Measurements from ENCODE around the gene ACBD4. TPM values are rescaled to one million over a fixed set of nuclear protein-coding genes. Genes with fewer than 3 reads are reported as not detected.

The ACBD4 gene
- total RNA-seq, 4 donors from 2014 or later = 24.9 to 96.1 (median 38.6) TPM

GRCh38 chr17:45115871-45116270 lies 19.6 kb upstream of the ACBD4 start:
- H3K36me3 ChIP-seq = peaks cover 0 to 8% (median 0%) of the 10 kb centered on the region in 4 donors
- H3K4me3 ChIP-seq = no peak overlapping the region
- DNase-seq = no peak
- H3K9me3 ChIP-seq = no peaks in the 10 kb centered on the region
- TF ChIP-seq, protein P1, sequence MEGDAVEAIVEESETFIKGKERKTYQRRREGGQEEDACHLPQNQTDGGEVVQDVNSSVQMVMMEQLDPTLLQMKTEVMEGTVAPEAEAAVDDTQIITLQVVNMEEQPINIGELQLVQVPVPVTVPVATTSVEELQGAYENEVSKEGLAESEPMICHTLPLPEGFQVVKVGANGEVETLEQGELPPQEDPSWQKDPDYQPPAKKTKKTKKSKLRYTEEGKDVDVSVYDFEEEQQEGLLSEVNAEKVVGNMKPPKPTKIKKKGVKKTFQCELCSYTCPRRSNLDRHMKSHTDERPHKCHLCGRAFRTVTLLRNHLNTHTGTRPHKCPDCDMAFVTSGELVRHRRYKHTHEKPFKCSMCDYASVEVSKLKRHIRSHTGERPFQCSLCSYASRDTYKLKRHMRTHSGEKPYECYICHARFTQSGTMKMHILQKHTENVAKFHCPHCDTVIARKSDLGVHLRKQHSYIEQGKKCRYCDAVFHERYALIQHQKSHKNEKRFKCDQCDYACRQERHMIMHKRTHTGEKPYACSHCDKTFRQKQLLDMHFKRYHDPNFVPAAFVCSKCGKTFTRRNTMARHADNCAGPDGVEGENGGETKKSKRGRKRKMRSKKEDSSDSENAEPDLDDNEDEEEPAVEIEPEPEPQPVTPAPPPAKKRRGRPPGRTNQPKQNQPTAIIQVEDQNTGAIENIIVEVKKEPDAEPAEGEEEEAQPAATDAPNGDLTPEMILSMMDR (IDR thresholded peaks at IDR 0.05) = no peak
- no peak for TF ChIP-seq EP300 (IDR thresholded peaks at IDR 0.05; ENCODE audit: low read depth)
- WGBS, 2 donors (ENCODE audit: low coverage in 1 of 2) = 75 to 80% methylated on average over 9 to 11 of the region's 11 CpGs
- H3K27ac ChIP-seq = no peak overlapping the region
- H3K4me1 ChIP-seq = peaks cover 0 to 11% (median 0%) of the 10 kb centered on the region in 4 donors
- in situ Hi-C loops (cut with MboI; ENCODE audit: low pct_ligation_motif_present in 1 of 4, low pct_unique_long_range_greater_than_20kb in 1 of 4, low sequenced_read_pairs in 3 of 4) = no loop called here
- intact Hi-C loops (cut with DNase I; ENCODE audit: low total_unique reads) = no loop called here
- H3K27me3 ChIP-seq = no peaks in the 10 kb centered on the region

DNA sequence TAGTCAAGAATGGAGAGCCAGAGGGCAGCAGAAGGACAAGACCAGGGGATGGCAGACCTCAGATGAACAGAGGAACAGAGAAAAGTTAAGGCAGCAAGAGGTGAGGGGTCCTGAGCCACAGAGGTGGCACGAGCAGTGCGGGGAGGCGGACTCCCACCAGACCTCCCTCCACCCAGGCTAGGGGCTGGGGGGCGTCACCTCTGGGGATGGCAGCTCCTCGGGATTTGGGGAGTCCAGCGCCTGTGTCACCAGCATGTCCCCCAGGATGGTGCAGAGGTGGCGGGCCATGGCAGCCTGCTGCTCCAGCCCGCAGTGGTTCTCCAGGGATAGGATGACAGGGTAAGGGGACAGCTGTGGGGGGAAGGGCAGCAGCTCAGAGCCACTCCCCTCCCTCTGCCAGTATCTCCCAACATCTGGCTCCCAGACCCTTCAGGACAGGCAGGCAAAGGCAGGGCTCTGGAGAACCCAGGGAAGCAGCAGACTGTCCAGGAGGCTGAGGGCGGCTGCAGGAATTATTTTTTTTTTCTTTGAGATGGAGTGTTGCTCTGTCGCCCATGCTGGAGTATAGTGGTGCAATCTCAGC lies 19.0 kb upstream of the ACBD4 start:
- no peak overlapping the region for H3K4me3 ChIP-seq
- in situ Hi-C loops (cut with MboI; ENCODE audit: low pct_ligation_motif_present in 1 of 4, low pct_unique_long_range_greater_than_20kb in 1 of 4, low sequenced_read_pairs in 3 of 4) = no loop called here
- H3K27me3 ChIP-seq = no peaks in the 10 kb centered on the region
- no peaks in the 10 kb centered on the region for H3K9me3 ChIP-seq
- H3K27ac ChIP-seq = no peak overlapping the region
- TF ChIP-seq EP300 (IDR thresholded peaks at IDR 0.05; ENCODE audit: low read depth) (no peak), POLR2A (IDR thresholded peaks at IDR 0.05) (no peak), POLR2AphosphoS5 (IDR thresholded peaks at IDR 0.05) (no peak)
- TF ChIP-seq, protein P1 (IDR thresholded peaks at IDR 0.05) = no peak
- 78 to 87% methylated on average over 6 to 10 of the region's 10 CpGs for WGBS, 2 donors (ENCODE audit: low coverage in 1 of 2)
- H3K4me1 ChIP-seq = peaks cover 0 to 5% (median 0%) of the 10 kb centered on the region in 4 donors
- DNase-seq = no peak
- intact Hi-C loops (cut with DNase I; ENCODE audit: low total_unique reads) = no loop called here
- H3K36me3 ChIP-seq = peaks cover 0 to 8% (median 0%) of the 10 kb centered on the region in 4 donors

DNA sequence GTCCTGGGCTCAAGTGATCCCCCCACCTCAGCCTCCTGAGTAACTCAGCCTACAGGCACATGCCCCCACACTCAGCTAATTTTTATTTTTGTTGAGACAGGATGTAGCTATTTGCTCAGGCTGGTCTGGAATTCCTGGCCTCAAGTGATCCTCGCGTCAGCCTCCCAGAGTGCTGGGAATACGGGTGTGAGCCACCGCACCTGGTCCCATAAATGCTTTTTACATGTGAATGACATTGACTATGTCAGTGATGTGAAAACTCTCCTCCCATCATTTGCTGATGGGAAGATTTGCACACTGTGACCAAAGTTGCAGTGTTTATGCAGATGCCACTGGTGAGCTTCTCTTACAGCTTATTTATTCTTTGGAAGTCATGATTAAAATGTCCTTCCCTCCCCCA lies 18.2 kb upstream of the ACBD4 start:
- Histone ChIP-seq H3K36me3 (peaks cover 0 to 8% (median 0%) of the 10 kb centered on the region in 4 donors), H3K4me3 (no peak overlapping the region), H3K27me3 (no peaks in the 10 kb centered on the region), H3K9me3 (no peaks in the 10 kb centered on the region), H3K27ac (no peak overlapping the region), H3K4me1 (peaks cover 4 to 6% (median 5%) of the 10 kb centered on the region in 4 donors)
- TF ChIP-seq, protein P1 (IDR thresholded peaks at IDR 0.05) = no peak
- TF ChIP-seq POLR2AphosphoS5 (IDR thresholded peaks at IDR 0.05) (no peak), EP300 (IDR thresholded peaks at IDR 0.05; ENCODE audit: low read depth) (no peak), POLR2A (IDR thresholded peaks at IDR 0.05) (no peak)
- in situ Hi-C loops (cut with MboI; ENCODE audit: low pct_ligation_motif_present in 1 of 4, low pct_unique_long_range_greater_than_20kb in 1 of 4, low sequenced_read_pairs in 3 of 4) (no loop called here), intact Hi-C loops (cut with DNase I; ENCODE audit: low total_unique reads) (no loop called here)
- no peak for DNase-seq
- WGBS, 2 donors (ENCODE audit: low coverage in 1 of 2) = 91% methylated on average over 4 of the region's 4 CpGs; no CpG with 5 or more reads in 1 of the 2 donors

- Histone ChIP-seq H3K9me3 (no peaks in the 10 kb centered on the region), H3K4me1 (peaks cover 10 to 13% (median 12%) of the 10 kb centered on the region in 4 donors), H3K27ac (no peak overlapping the region), H3K4me3 (no peak overlapping the region), H3K36me3 (peaks cover 0 to 8% (median 0%) of the 10 kb centered on the region in 4 donors), H3K27me3 (no peaks in the 10 kb centered on the region)
- DNase-seq = no peak
- in situ Hi-C loops (cut with MboI; ENCODE audit: low pct_ligation_motif_present in 1 of 4, low pct_unique_long_range_greater_than_20kb in 1 of 4, low sequenced_read_pairs in 3 of 4) = no loop called here
- WGBS, 2 donors (ENCODE audit: low coverage in 1 of 2) = 95 to 100% methylated on average over 4 to 20 of the region's 20 CpGs
- TF ChIP-seq EP300 (IDR thresholded peaks at IDR 0.05; ENCODE audit: low read depth) (no peak), POLR2AphosphoS5 (IDR thresholded peaks at IDR 0.05) (no peak), POLR2A (IDR thresholded peaks at IDR 0.05) (no peak)
- TF ChIP-seq, protein P1 (IDR thresholded peaks at IDR 0.05) = no peak
- intact Hi-C loops (cut with DNase I; ENCODE audit: low total_unique reads) = no loop called here
Observed at GRCh38 chr17:45117848-45118646, 17.4 kb upstream of the ACBD4 start.

All from transverse colon (tissue), 4 donors.